ENCODE data around the gene GABRG3.

DNA sequence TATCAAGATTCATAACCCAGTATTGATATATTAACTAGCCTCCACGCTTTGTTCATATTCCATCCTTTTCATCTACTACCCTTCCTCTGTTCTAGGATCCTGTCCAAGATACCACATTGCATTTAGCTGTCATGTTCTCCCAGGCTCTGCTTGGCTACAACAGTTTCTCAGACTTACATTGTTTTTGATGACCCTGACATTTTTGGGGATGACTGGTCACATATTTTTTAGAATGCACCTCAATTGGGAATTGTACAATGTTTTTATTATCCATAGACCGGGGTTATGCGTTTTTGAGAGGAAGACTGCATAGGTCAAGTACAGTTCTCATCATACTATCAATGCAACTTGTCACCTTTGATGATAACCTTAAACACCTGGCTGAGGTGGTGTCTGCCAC, 421.2 kb downstream of the GABRG3 start:
- TF ChIP-seq CREB5 (CRISPR knock-in tag; IDR thresholded peaks at IDR 0.05; ENCODE audit: low read depth): no peak
- no peak for TF ChIP-seq ZFP3 (CRISPR knock-in tag; IDR thresholded peaks at IDR 0.05)
- TF ChIP-seq SNAI2 (CRISPR knock-in tag; IDR thresholded peaks at IDR 0.05): no peak
- TF ChIP-seq OSR1 (CRISPR knock-in tag; IDR thresholded peaks at IDR 0.05): no peak
- no peak for TF ChIP-seq ZNF8 (CRISPR knock-in tag; IDR thresholded peaks at IDR 0.05)
- no peak for TF ChIP-seq ESRRG (CRISPR knock-in tag; IDR thresholded peaks at IDR 0.05)
- TF ChIP-seq ZNF70 (CRISPR knock-in tag; IDR thresholded peaks at IDR 0.05): no peak
- no peak for TF ChIP-seq ARNTL (CRISPR knock-in tag; IDR thresholded peaks at IDR 0.05; ENCODE audit: borderline replicate concordance, low read depth)
- TF ChIP-seq TCF4 (CRISPR knock-in tag; IDR thresholded peaks at IDR 0.05; ENCODE audit: borderline replicate concordance): no peak

Measured in SK-N-SH treated with all-trans-retinoic acid at 6 μM for 48 hours (cell line).